Sigmoid colon (tissue), 7 donors: Measurements from ENCODE around the gene PIAS1. TPM values are rescaled to one million over a fixed set of nuclear protein-coding genes. Genes with fewer than 3 reads are reported as not detected.

Experiments used
- DNase-seq: peaks from one replicate; pipeline ENCODE4 v3.0.0-alpha.2; 2019
- H3K27ac ChIP-seq, 4 donors: fragments of 200-600 bp; sonication (generic); one replicate each; pipeline ENCODE4 v1.5.1; 2016 to 2019; ENCODE audit warnings: mild to moderate bottlenecking in 1 of 4
- H3K27me3 ChIP-seq, 3 donors: fragments of 200-600 bp; sonication (generic); one replicate each; pipeline ENCODE4 v1.5.1; 2019; ENCODE audit warnings: mild to moderate bottlenecking in 1 of 3
- H3K36me3 ChIP-seq, 4 donors: fragments of 200-600 bp; sonication (generic); one replicate each; pipeline ENCODE4 v1.5.1; 2016 to 2019
- H3K4me1 ChIP-seq, 4 donors: fragments of 200-600 bp; sonication (generic); one replicate each; pipeline ENCODE4 v1.5.1; 2017 to 2019
- H3K4me3 ChIP-seq, 4 donors: fragments of 200-600 bp; sonication (generic); one replicate each; pipeline ENCODE4 v1.5.1; 2017 to 2019; ENCODE audit warnings: mild to moderate bottlenecking in 2 of 4, moderate library complexity in 1 of 4
- H3K9me3 ChIP-seq, 4 donors: fragments of 200-600 bp in 3 of 4; sonication (generic) in 3 of 4; one replicate each; pipeline versions ENCODE4 v1.5.1 to v1.6.1; 2013 to 2019
- CTCF ChIP-seq, 4 experiments: fragments of 450-650 bp in 3 of 4; fragments of 200-600 bp in 1 of 4; IDR thresholded peaks; one replicate each; pipeline ENCODE4 v1.5.1; 2016 to 2019; ENCODE audit warnings: antibody characterized with exemption in 4 of 4, mild to moderate bottlenecking in 3 of 4, moderate library complexity in 2 of 4
- EP300 ChIP-seq, 4 donors: sonication (generic); formaldehyde crosslinking; IDR thresholded peaks; one replicate each; pipeline ENCODE4 v1.6.1; 2017; ENCODE audit warnings: antibody characterized with exemption in 4 of 4
- POLR2A ChIP-seq, 2 donors: fragments of 450-650 bp; IDR thresholded peaks; one replicate each; pipeline ENCODE4 v1.6.1; 2016; ENCODE audit warnings: antibody characterized with exemption in 2 of 2, mild to moderate bottlenecking in 2 of 2, moderate library complexity in 2 of 2
- POLR2AphosphoS5 ChIP-seq, 4 donors: sonication (generic); formaldehyde crosslinking; IDR thresholded peaks; one replicate each; pipeline ENCODE4 v1.6.1; 2017; ENCODE audit warnings: antibody characterized with exemption in 4 of 4
- WGBS, 2 donors: extraction: QIAGEN DNeasy Blood & Tissue Kit; methylation state at CpG; one replicate each; pipeline ENCODE4 v1.1.7; 2013; 5-methylcytosine and 5-hydroxymethylcytosine counted together
- intact Hi-C: fragments of 100-400 bp; cut with DNase I; formaldehyde crosslinking; loops from one replicate; pipeline ENCODE4 v1.15.1; 2023
- polyA plus RNA-seq, 3 donors: library from polyadenylated mRNA; stranded (reverse); fragments of 200-250 nt; gene quantifications; one replicate each; pipeline ENCODE4 v1.2.3, GENCODE V29; 2013
- total RNA-seq, 4 donors: library from RNA; depleted of rRNA; stranded (reverse); fragments of >200 nt; gene quantifications; one replicate each; pipeline ENCODE4 v1.1.0, GENCODE V29; 2016
- donor health status: healthy with polysubstance abuse.
- donor health status: Bipolar disorder and iron deficiency.
- donor health status: healthy.

PIAS1 gene
- total and polyA plus RNA-seq, 7 donors: 7.2 to 75.4 (median 55.9) TPM

GRCh38 chr15:68017201-68017600 lies 36.9 kb upstream of the PIAS1 start:
- intact Hi-C loops: loop anchor here (5.0 kb wide), 1 partner anchor 100 kb away; no protein-coding TSS in a partner anchor
- no peaks in the 10 kb centered on the region for H3K9me3 ChIP-seq
- H3K4me1 ChIP-seq: peaks cover 0 to 15% (median 9%) of the 10 kb centered on the region in 4 donors
- no peak for DNase-seq
- H3K4me3 ChIP-seq: no peak overlapping the region
- no peak for TF ChIP-seq CTCF (IDR thresholded peaks at IDR 0.05)
- no peak for TF ChIP-seq POLR2A (IDR thresholded peaks at IDR 0.05)
- TF ChIP-seq EP300 (IDR thresholded peaks at IDR 0.05): no peak
- TF ChIP-seq POLR2AphosphoS5 (IDR thresholded peaks at IDR 0.05): no peak
- 87 to 92% methylated on average over 6 of the region's 6 CpGs for WGBS, 2 donors
- no peaks in the 10 kb centered on the region for H3K36me3 ChIP-seq
- no peak overlapping the region for H3K27ac ChIP-seq
- no peaks in the 10 kb centered on the region for H3K27me3 ChIP-seq

DNA sequence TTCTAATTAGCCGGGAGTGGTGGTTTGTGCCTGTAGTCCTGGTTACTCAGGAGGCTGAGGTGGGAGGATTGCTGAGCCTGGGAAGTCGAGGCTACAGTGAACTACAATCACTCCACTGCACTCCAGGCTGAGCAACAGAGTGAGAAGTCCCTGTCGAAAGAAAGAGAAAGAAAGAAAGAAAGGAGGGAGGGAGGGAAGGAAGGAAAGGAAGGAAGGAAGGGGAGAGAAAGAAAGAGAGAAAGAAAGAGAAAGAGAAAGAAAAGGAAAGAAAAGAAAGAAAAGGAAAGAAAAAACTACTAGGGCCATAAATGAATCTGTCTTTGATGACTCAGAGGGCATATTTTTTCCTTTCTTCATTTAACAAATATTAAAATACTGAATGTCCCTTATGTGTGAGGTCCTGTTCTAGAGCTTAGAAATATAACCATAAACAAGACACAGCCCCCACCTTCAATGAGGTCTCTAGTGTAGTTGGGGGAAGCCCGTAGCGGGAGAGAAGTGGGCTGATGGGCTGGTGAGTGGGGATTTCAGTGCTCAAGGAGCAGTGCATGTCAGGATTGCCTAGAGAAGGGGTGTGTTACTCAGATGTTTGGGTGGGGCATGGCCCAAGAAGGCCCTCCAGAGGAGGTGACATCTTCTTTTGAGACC lies 35.2 kb upstream of the PIAS1 start:
- H3K27ac ChIP-seq: no peak overlapping the region
- WGBS, 2 donors: 91 to 93% methylated on average over 5 of the region's 5 CpGs
- H3K4me3 ChIP-seq: no peak overlapping the region
- H3K4me1 ChIP-seq: peaks cover 0 to 19% (median 11%) of the 10 kb centered on the region in 4 donors
- no peaks in the 10 kb centered on the region for H3K36me3 ChIP-seq
- TF ChIP-seq POLR2AphosphoS5 (IDR thresholded peaks at IDR 0.05) (no peak), POLR2A (IDR thresholded peaks at IDR 0.05) (no peak), EP300 (IDR thresholded peaks at IDR 0.05) (no peak), CTCF (IDR thresholded peaks at IDR 0.05) (no peak)
- no peak for DNase-seq
- intact Hi-C loops: loop anchor here (5.0 kb wide), 1 partner anchor 102 kb away; no protein-coding TSS in a partner anchor
- no peaks in the 10 kb centered on the region for H3K27me3 ChIP-seq
- H3K9me3 ChIP-seq: no peaks in the 10 kb centered on the region

DNA sequence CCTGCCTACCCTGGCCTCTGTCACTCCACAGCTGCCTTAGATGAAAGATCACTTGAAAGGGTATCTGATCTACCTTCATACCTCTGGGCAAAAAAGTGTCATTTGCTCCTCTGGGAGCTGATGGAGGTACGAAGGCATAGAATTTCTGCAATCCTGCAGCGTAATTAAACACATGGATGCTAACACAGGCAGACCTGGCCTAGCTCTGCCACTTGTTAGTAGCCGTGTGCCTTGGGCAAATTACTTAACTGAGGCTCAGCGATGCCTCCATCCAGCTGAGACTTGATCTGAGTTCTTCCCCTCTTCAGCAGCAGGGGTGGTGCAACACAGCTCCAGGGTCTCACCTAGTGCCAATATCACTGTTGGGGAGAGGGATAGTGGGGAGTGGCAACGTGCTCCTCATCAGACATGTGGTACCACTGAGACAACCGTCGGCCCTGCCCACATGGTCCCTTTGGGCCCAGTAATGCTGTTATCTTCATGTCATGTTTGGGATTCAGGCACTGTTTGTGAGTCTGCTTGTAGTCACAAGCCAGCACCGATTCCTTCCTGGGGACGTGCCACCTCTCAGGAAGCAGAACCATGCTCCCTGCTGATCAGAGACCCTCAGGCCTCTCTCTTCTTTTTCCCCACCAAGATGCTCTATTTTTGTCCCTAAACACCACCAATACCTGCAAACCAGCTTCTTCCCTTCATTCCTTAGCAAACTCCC lies 34.1 kb upstream of the PIAS1 start:
- Histone ChIP-seq H3K4me1 (peaks cover 0 to 18% (median 6%) of the 10 kb centered on the region in 4 donors), H3K9me3 (no peaks in the 10 kb centered on the region), H3K27ac (no peak overlapping the region), H3K27me3 (no peaks in the 10 kb centered on the region), H3K4me3 (no peak overlapping the region), H3K36me3 (no peaks in the 10 kb centered on the region)
- intact Hi-C loops: loop anchor here (5.0 kb wide), 1 partner anchor 103 kb away; no protein-coding TSS in a partner anchor
- DNase-seq: no peak
- no peak for TF ChIP-seq EP300 (IDR thresholded peaks at IDR 0.05)
- TF ChIP-seq POLR2AphosphoS5 (IDR thresholded peaks at IDR 0.05): no peak
- TF ChIP-seq POLR2A (IDR thresholded peaks at IDR 0.05): no peak
- no peak for TF ChIP-seq CTCF (IDR thresholded peaks at IDR 0.05)
- WGBS, 2 donors: 93 to 95% methylated on average over 9 of the region's 9 CpGs

GRCh38 chr15:68020685-68021084 lies 33.4 kb upstream of the PIAS1 start:
- no peak for DNase-seq
- no peaks in the 10 kb centered on the region for H3K9me3 ChIP-seq

More at GRCh38 chr15:68020685-68021084, 33.4 kb upstream of the PIAS1 start:
- Histone ChIP-seq H3K4me3 (no peak overlapping the region), H3K27ac (no peak overlapping the region), H3K27me3 (no peaks in the 10 kb centered on the region), H3K36me3 (no peaks in the 10 kb centered on the region), H3K4me1 (peaks cover 0 to 13% (median 6%) of the 10 kb centered on the region in 4 donors)
- 49 to 57% methylated on average over 3 of the region's 3 CpGs for WGBS, 2 donors
- TF ChIP-seq CTCF (IDR thresholded peaks at IDR 0.05) (no peak), POLR2A (IDR thresholded peaks at IDR 0.05) (no peak), EP300 (IDR thresholded peaks at IDR 0.05) (no peak)
- intact Hi-C loops: no loop called here
